Panc1 (cell line): ENCODE data around the gene DHDH.

Experiments used
- POLR2AphosphoS5 ChIP-seq: IDR thresholded peaks from 2 replicates; pipeline ENCODE4 v1.6.1; 2012; ENCODE audit warnings: mild to moderate bottlenecking, low read depth, low read length, moderate library complexity
- TCF7L2 ChIP-seq: IDR thresholded peaks from 2 replicates; pipeline ENCODE4 v1.6.1; 2011; ENCODE audit warnings: mild to moderate bottlenecking, low read depth, low read length, inconsistent platforms
- TF ChIP-seq, protein P1 (sequence below): fragments of 450-650 bp; IDR thresholded peaks from 2 replicates; pipeline ENCODE4 v1.5.1; 2017; ENCODE audit warnings: mild to moderate bottlenecking
- TF ChIP-seq, protein P2 (sequence below), 2 experiments: IDR thresholded peaks; 2 replicates each; pipeline ENCODE4 v1.6.1; 2011 to 2012; ENCODE audit warnings: low read depth in 2 of 2, control low read depth in 1 of 2, low read length in 1 of 2, mild to moderate bottlenecking in 1 of 2, moderate library complexity in 1 of 2; ENCODE audit not compliant: insufficient read depth in 1 of 2

DNA sequence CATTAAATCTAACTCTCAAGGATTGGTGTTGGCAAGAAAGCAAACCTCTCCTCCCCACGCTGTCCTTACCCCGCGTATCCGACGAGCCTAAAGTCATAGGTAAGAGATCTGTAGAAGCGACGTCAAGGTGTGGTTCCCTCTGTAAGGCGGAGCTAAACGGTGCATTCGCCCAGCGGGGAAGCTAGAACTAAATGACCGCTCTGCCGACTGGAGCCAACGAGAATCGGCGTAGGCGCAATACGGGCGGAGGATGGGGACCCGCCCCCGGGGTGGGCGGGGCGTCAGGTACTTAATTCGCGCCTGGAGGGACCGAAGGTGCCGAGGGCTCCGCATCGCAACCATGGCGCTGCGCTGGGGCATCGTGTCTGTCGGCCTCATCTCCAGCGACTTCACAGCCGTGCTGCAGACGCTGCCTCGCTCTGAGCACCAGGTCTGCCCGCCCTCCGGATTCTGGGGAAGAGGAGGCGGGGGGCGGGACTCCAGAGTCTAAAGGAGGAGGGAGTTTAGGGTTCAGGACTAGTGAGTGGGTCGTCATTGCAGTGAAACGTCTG is at the start of gene DHDH:
- TF ChIP-seq, protein P1, sequence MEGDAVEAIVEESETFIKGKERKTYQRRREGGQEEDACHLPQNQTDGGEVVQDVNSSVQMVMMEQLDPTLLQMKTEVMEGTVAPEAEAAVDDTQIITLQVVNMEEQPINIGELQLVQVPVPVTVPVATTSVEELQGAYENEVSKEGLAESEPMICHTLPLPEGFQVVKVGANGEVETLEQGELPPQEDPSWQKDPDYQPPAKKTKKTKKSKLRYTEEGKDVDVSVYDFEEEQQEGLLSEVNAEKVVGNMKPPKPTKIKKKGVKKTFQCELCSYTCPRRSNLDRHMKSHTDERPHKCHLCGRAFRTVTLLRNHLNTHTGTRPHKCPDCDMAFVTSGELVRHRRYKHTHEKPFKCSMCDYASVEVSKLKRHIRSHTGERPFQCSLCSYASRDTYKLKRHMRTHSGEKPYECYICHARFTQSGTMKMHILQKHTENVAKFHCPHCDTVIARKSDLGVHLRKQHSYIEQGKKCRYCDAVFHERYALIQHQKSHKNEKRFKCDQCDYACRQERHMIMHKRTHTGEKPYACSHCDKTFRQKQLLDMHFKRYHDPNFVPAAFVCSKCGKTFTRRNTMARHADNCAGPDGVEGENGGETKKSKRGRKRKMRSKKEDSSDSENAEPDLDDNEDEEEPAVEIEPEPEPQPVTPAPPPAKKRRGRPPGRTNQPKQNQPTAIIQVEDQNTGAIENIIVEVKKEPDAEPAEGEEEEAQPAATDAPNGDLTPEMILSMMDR, result no peak
- TF ChIP-seq POLR2AphosphoS5 (no peak), TCF7L2 (no peak)
- TF ChIP-seq, protein P2, sequence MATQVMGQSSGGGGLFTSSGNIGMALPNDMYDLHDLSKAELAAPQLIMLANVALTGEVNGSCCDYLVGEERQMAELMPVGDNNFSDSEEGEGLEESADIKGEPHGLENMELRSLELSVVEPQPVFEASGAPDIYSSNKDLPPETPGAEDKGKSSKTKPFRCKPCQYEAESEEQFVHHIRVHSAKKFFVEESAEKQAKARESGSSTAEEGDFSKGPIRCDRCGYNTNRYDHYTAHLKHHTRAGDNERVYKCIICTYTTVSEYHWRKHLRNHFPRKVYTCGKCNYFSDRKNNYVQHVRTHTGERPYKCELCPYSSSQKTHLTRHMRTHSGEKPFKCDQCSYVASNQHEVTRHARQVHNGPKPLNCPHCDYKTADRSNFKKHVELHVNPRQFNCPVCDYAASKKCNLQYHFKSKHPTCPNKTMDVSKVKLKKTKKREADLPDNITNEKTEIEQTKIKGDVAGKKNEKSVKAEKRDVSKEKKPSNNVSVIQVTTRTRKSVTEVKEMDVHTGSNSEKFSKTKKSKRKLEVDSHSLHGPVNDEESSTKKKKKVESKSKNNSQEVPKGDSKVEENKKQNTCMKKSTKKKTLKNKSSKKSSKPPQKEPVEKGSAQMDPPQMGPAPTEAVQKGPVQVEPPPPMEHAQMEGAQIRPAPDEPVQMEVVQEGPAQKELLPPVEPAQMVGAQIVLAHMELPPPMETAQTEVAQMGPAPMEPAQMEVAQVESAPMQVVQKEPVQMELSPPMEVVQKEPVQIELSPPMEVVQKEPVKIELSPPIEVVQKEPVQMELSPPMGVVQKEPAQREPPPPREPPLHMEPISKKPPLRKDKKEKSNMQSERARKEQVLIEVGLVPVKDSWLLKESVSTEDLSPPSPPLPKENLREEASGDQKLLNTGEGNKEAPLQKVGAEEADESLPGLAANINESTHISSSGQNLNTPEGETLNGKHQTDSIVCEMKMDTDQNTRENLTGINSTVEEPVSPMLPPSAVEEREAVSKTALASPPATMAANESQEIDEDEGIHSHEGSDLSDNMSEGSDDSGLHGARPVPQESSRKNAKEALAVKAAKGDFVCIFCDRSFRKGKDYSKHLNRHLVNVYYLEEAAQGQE (IDR thresholded peaks at IDR 0.05; ENCODE audit: insufficient read depth in 1 of 2, low read depth in 2 of 2, low read length in 1 of 2), result no peak
